Measurements from ENCODE around the gene CAMKV.

DNA sequence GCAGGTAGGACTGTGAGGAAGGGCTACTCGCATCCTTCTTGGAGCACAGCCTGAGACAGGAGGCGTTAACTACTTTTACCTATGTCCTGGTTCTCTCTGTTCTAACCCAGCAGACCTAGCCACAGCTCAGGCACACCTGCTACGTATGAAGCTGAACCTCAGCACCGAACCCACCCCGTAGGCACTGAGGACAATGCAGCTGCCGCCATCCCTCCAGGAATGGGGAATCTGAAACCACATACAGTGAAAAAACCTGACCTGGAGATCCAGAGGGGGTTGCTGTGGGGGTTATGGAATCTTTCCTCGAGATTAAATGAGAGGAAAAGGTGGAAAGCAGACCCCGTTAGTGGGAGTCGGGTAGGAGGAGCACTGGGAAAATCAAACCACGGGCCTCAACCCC lies 19.6 kb upstream of the CAMKV start:
- TF ChIP-seq, protein P1, sequence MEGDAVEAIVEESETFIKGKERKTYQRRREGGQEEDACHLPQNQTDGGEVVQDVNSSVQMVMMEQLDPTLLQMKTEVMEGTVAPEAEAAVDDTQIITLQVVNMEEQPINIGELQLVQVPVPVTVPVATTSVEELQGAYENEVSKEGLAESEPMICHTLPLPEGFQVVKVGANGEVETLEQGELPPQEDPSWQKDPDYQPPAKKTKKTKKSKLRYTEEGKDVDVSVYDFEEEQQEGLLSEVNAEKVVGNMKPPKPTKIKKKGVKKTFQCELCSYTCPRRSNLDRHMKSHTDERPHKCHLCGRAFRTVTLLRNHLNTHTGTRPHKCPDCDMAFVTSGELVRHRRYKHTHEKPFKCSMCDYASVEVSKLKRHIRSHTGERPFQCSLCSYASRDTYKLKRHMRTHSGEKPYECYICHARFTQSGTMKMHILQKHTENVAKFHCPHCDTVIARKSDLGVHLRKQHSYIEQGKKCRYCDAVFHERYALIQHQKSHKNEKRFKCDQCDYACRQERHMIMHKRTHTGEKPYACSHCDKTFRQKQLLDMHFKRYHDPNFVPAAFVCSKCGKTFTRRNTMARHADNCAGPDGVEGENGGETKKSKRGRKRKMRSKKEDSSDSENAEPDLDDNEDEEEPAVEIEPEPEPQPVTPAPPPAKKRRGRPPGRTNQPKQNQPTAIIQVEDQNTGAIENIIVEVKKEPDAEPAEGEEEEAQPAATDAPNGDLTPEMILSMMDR (IDR thresholded peaks at IDR 0.05), result no peak
- no peak for TF ChIP-seq POLR2A (IDR thresholded peaks at IDR 0.05)

Data from thyroid gland (tissue), 4 donors.